Thyroid gland (tissue), 4 donors: ENCODE measurements around the gene CD200.

ENCODE experiments used
- CTCF ChIP-seq, 6 experiments: fragments of 200-600 bp in 3 of 6; fragments of 450-650 bp in 3 of 6; sonication (generic) in 3 of 6; IDR thresholded peaks; one replicate each; pipeline ENCODE4 v1.5.1; 2016 to 2019; ENCODE audit warnings: antibody characterized with exemption in 6 of 6, mild to moderate bottlenecking in 2 of 6, inconsistent platforms in 1 of 6, moderate library complexity in 1 of 6
- POLR2A ChIP-seq, 2 donors: fragments of 450-650 bp; IDR thresholded peaks; one replicate each; pipeline ENCODE4 v1.6.1; 2017; ENCODE audit warnings: antibody characterized with exemption in 2 of 2, mild to moderate bottlenecking in 2 of 2, moderate library complexity in 1 of 2

- TF ChIP-seq CTCF (IDR thresholded peaks at IDR 0.05) (no peak), POLR2A (IDR thresholded peaks at IDR 0.05) (no peak)
Observed at GRCh38 chr3:112334691-112335433, 1.9 kb downstream of the CD200 start.
